ENCODE data around the gene LIN9.

DNA sequence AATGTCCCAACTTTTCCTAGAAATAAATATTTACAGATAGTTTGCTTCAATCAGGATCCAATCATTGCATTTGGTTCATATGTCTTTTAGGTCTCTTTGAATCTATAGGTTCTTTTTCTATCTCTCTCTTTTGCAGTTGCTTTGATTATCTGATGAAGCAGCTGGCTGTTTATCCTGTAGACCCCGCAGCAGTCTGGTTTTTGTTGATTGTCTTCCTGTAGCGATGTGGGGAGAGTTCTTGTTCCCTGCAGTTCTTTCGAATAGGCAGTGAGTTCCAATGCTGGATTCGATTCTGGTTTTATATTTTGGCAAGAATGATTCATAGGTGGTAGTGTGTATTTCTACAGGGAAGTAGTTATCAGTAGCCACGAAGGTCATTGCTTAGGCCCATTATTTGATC lies 92.9 kb downstream of the LIN9 start:
- TF ChIP-seq POLR2A (IDR thresholded peaks at IDR 0.05): no peak
- TF ChIP-seq, protein P1, sequence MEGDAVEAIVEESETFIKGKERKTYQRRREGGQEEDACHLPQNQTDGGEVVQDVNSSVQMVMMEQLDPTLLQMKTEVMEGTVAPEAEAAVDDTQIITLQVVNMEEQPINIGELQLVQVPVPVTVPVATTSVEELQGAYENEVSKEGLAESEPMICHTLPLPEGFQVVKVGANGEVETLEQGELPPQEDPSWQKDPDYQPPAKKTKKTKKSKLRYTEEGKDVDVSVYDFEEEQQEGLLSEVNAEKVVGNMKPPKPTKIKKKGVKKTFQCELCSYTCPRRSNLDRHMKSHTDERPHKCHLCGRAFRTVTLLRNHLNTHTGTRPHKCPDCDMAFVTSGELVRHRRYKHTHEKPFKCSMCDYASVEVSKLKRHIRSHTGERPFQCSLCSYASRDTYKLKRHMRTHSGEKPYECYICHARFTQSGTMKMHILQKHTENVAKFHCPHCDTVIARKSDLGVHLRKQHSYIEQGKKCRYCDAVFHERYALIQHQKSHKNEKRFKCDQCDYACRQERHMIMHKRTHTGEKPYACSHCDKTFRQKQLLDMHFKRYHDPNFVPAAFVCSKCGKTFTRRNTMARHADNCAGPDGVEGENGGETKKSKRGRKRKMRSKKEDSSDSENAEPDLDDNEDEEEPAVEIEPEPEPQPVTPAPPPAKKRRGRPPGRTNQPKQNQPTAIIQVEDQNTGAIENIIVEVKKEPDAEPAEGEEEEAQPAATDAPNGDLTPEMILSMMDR (IDR thresholded peaks at IDR 0.05): no peak
